ENCODE measurements around the gene NBL1. TPM values are rescaled to one million over a fixed set of nuclear protein-coding genes. Genes with fewer than 3 reads are reported as not detected.

NBL1 gene
- total and polyA plus RNA-seq, 2 donors (not counting 1 experiment from before 2014, with no cell fraction given) = 59.3 to 103 TPM

GRCh38 chr1:19596714-19597495 lies 47.2 kb upstream of the NBL1 start:
- H3K4me1 ChIP-seq (ENCODE audit: control insufficient read depth, extremely low read depth, insufficient read depth, low read length) = peaks cover 2% of the 10 kb centered on the region
- TF ChIP-seq EZH2 (IDR thresholded peaks at IDR 0.05; ENCODE audit: low read length, missing control alignments) (no peak), CTCF (conservative IDR thresholded peaks at IDR 0.05 in 1 of 2, IDR thresholded peaks at IDR 0.05 in 1 of 2; ENCODE audit: low read depth in 1 of 2, low read length in 2 of 2) (no peak)
- peak overlapping the region; percentile 94 for H2AFZ ChIP-seq (ENCODE audit: low read length)
- peak overlapping the region; percentile 72 to 91 (median 86) for H3K4me3 ChIP-seq (replicated peaks in 1 of 4; ENCODE audit: control extremely low read depth in 1 of 4, insufficient read depth in 1 of 4, low read depth in 3 of 4, low read length in 4 of 4)
- H3K9ac ChIP-seq (ENCODE audit: insufficient read depth, low read length) = peak overlapping the region; percentile 93
- peak; percentile 94 to 98 for DNase-seq (ENCODE audit: low read depth in 2 of 2)
- H4K20me1 ChIP-seq (ENCODE audit: control insufficient read depth, extremely low read depth, insufficient read depth, low read length) = no peaks in the 10 kb centered on the region
- H3K27me3 ChIP-seq (ENCODE audit: control insufficient read depth, insufficient read depth, low read length) = no peaks in the 10 kb centered on the region
- peaks cover 49% of the 10 kb centered on the region for H3K79me2 ChIP-seq (ENCODE audit: control insufficient read depth, insufficient read depth, low read length)
- no peaks in the 10 kb centered on the region for H3K9me3 ChIP-seq (ENCODE audit: control insufficient read depth, insufficient read depth, low read depth, low read length)
- peak overlapping the region; percentile 94 for H3K27ac ChIP-seq (ENCODE audit: insufficient read depth, low read length)
- H3K36me3 ChIP-seq (ENCODE audit: control insufficient read depth, insufficient read depth, low read length) = peaks cover 2% of the 10 kb centered on the region
- H3K4me2 ChIP-seq (ENCODE audit: extremely low read depth, insufficient read depth, low read length) = peak overlapping the region; percentile 98

GRCh38 chr1:19597496-19598309 lies 46.4 kb upstream of the NBL1 start:
- DNase-seq (ENCODE audit: low read depth in 2 of 2) = peak; percentile 50 to 52
- H4K20me1 ChIP-seq (ENCODE audit: control insufficient read depth, extremely low read depth, insufficient read depth, low read length) = no peaks in the 10 kb centered on the region
- peak overlapping the region; percentile 94 for H3K27ac ChIP-seq (ENCODE audit: insufficient read depth, low read length)

More at GRCh38 chr1:19597496-19598309, 46.4 kb upstream of the NBL1 start:
- peaks cover 2% of the 10 kb centered on the region for H3K36me3 ChIP-seq (ENCODE audit: control insufficient read depth, insufficient read depth, low read length)
- peak overlapping the region; percentile 93 for H3K9ac ChIP-seq (ENCODE audit: insufficient read depth, low read length)
- TF ChIP-seq CTCF (conservative IDR thresholded peaks at IDR 0.05 in 1 of 2, IDR thresholded peaks at IDR 0.05 in 1 of 2; ENCODE audit: low read depth in 1 of 2, low read length in 2 of 2) = no peak
- H3K4me3 ChIP-seq (replicated peaks in 1 of 4; ENCODE audit: control extremely low read depth in 1 of 4, insufficient read depth in 1 of 4, low read depth in 3 of 4, low read length in 4 of 4) = peak overlapping the region; percentile 72 to 91 (median 86)
- H3K9me3 ChIP-seq (ENCODE audit: control insufficient read depth, insufficient read depth, low read depth, low read length) = no peaks in the 10 kb centered on the region
- H3K4me2 ChIP-seq (ENCODE audit: extremely low read depth, insufficient read depth, low read length) = peak overlapping the region; percentile 73
- peaks cover 2% of the 10 kb centered on the region for H3K4me1 ChIP-seq (ENCODE audit: control insufficient read depth, extremely low read depth, insufficient read depth, low read length)
- H3K27me3 ChIP-seq (ENCODE audit: control insufficient read depth, insufficient read depth, low read length) = no peaks in the 10 kb centered on the region
- peaks cover 55% of the 10 kb centered on the region for H3K79me2 ChIP-seq (ENCODE audit: control insufficient read depth, insufficient read depth, low read length)
- H2AFZ ChIP-seq (ENCODE audit: low read length) = peak overlapping the region; percentile 13

Measured in fibroblast of lung (primary cell).